ENCODE data around the gene ACSL3.

DNA sequence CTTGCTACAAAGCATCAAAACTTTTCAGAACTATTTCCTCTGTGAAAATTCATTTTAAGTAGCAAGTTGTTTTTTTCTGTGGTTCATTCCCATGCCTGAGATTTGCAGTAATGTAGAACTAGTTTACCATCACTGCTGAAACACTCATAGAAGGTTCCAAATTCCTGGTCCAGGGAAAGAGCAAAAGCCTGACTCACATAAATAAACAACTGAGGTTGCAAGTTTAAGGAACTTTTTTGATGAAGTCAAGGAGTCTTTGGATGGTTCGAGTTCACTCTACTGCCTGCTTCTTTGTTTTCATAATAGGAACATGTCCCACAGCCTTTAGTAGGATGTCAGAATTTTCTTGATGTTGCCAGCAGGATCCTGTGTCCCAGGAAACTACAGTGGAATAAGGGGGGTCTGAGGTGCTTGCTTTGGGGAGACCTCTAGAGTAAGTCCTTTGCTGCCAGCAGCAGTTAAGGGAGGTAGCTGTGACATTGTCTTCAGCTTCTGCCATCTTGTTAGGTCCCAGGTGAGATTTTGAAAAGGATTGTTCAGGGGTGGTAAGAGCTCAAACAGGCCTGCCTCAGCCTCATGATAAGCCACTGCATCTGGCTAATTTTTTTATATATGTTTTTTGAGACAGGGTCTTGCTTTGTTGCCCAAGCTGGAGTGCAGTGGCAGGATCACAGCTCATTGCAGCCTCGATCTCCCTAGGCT is 43.9 kb downstream of the ACSL3 start:
- no peak for TF ChIP-seq POLR2A (IDR thresholded peaks at IDR 0.05)
- TF ChIP-seq, protein P1, sequence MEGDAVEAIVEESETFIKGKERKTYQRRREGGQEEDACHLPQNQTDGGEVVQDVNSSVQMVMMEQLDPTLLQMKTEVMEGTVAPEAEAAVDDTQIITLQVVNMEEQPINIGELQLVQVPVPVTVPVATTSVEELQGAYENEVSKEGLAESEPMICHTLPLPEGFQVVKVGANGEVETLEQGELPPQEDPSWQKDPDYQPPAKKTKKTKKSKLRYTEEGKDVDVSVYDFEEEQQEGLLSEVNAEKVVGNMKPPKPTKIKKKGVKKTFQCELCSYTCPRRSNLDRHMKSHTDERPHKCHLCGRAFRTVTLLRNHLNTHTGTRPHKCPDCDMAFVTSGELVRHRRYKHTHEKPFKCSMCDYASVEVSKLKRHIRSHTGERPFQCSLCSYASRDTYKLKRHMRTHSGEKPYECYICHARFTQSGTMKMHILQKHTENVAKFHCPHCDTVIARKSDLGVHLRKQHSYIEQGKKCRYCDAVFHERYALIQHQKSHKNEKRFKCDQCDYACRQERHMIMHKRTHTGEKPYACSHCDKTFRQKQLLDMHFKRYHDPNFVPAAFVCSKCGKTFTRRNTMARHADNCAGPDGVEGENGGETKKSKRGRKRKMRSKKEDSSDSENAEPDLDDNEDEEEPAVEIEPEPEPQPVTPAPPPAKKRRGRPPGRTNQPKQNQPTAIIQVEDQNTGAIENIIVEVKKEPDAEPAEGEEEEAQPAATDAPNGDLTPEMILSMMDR (IDR thresholded peaks at IDR 0.05) = no peak

Data from testis (tissue), 2 donors.